Head of caudate nucleus (tissue), 42 donors: ENCODE measurements around the gene ZDHHC7.

ENCODE experiments used
- DNase-seq, 42 donors: peaks; one replicate each; pipeline versions ENCODE4 v3.0.0 to v3.0.0-alpha.2; 2020 to 2021; ENCODE audit warnings: mixed read lengths in 7 of 42
- intact Hi-C: fragments of 100-400 bp; cut with DNase I; formaldehyde crosslinking; loops from one replicate; pipeline ENCODE4 v1.15.0; 2022

Gene ZDHHC7

GRCh38 chr16:85027349-85027957 lies 16.1 kb upstream of the ZDHHC7 start, which contains the start of gene KIAA0513:
TSS of gene KIAA0513 (plus strand) at chr16:85027795. CDS start at chr16:85067072, 39,277 bp downstream.
- peak; percentile 86 to 99 (median 96) for DNase-seq
- intact Hi-C loops = no loop called here

- intact Hi-C loops = no loop called here
- DNase-seq = no peak
Observed at GRCh38 chr16:85026703-85027102, 15.4 kb upstream of the ZDHHC7 start.

GRCh38 chr16:85025781-85026653 lies 14.7 kb upstream of the ZDHHC7 start:
- intact Hi-C loops = no loop called here
- no peak for DNase-seq

GRCh38 chr16:85019659-85020245 lies 8.4 kb upstream of the ZDHHC7 start:
- DNase-seq = peak in 2 of 42 donors; percentile 13 to 20
- intact Hi-C loops = no loop called here

GRCh38 chr16:85018529-85019236 lies 7.3 kb upstream of the ZDHHC7 start:
- no peak for DNase-seq
- intact Hi-C loops = no loop called here

- intact Hi-C loops = no loop called here
- no peak for DNase-seq
Observed at GRCh38 chr16:85017633-85018032, 6.3 kb upstream of the ZDHHC7 start.

GRCh38 chr16:85017151-85017550 lies 5.8 kb upstream of the ZDHHC7 start:
- DNase-seq = peak in 1 of 42 donors; percentile 14
- intact Hi-C loops = no loop called here

GRCh38 chr16:85015481-85016187 lies 4.3 kb upstream of the ZDHHC7 start:
- intact Hi-C loops = no loop called here
- no peak for DNase-seq

- intact Hi-C loops = no loop called here
Observed at GRCh38 chr16:85014311-85014710, 3.0 kb upstream of the ZDHHC7 start.

GRCh38 chr16:85011846-85012284 lies 530 bp upstream of the ZDHHC7 start:
- intact Hi-C loops = no loop called here
- DNase-seq = no peak

More at GRCh38 chr16:85014311-85014710, 3.0 kb upstream of the ZDHHC7 start:
- no peak for DNase-seq

- DNase-seq = no peak
- intact Hi-C loops = no loop called here
Observed at GRCh38 chr16:85010446-85010930, 847 bp downstream of the ZDHHC7 start.

GRCh38 chr16:85008271-85008670 lies 3.1 kb downstream of the ZDHHC7 start:
- intact Hi-C loops = no loop called here
- DNase-seq = no peak

GRCh38 chr16:85007496-85008214 lies 3.7 kb downstream of the ZDHHC7 start:
- intact Hi-C loops = no loop called here

GRCh38 chr16:85006639-85007038 lies 4.7 kb downstream of the ZDHHC7 start:
- intact Hi-C loops = no loop called here
- DNase-seq = no peak

More at GRCh38 chr16:85007496-85008214, 3.7 kb downstream of the ZDHHC7 start:
- no peak for DNase-seq

GRCh38 chr16:85005285-85006069 lies 5.9 kb downstream of the ZDHHC7 start:
- no peak for DNase-seq
- intact Hi-C loops = no loop called here

- intact Hi-C loops = no loop called here
- DNase-seq = no peak
Observed at GRCh38 chr16:85004587-85005205, 6.6 kb downstream of the ZDHHC7 start.
